ENCODE results near the gene ACTA2.

ACTA2 gene

DNA sequence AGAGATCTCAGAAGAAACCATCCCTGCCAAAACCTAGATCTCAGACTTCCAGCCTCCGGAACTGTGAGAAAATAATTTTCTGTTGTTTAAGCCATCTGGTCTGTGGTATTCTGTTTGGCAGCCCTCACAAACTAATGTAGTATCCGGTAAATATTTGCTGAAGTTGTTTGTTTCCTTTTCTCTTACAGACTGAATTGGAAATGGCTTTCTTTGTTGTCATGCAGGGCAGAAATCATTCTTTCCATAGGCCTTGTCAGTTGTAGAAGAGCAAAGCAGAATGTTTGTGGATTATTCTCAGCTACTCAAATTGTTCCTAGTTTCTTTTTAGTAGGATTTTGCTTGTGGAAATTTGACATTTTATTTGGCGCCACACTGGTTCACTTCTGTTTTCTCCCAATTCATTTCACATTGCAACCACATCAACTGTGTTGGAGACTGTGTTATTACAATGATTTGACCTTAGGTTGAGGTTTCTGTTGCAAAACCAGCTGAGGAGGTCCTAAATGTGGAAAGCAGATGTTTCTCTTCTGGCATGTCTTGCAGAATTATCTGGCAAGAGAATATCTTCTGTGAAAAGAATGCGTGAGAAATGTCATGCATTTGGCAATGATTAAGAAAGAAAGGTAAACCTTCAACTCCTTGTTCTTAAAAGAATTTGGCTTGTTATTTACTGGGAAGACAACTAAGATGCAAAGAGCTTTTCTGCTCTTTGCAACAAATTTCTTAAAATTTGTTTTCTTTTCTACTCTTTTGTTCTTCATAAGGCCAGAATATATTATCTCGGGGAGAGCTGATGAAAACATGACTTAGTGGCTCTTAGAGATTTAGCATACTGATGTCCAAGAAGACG is 25.8 kb downstream of the ACTA2 start:
- no peak overlapping the region for H3K27ac ChIP-seq (ENCODE audit: low read length)
- no peak overlapping the region for H3K9ac ChIP-seq (ENCODE audit: low read length)
- H3K79me2 ChIP-seq (ENCODE audit: low read length) = no peaks in the 10 kb centered on the region
- no peaks in the 10 kb centered on the region for H3K4me1 ChIP-seq (ENCODE audit: low read length)
- no peak overlapping the region for H3K4me2 ChIP-seq (ENCODE audit: low read depth, low read length)
- H3K4me3 ChIP-seq (ENCODE audit: low read length) = no peak overlapping the region
- H3K27me3 ChIP-seq (replicated peaks; ENCODE audit: insufficient read depth, low read length) = no peaks in the 10 kb centered on the region
- H4K20me1 ChIP-seq (ENCODE audit: insufficient read depth, low read length) = no peaks in the 10 kb centered on the region
- H3K36me3 ChIP-seq (replicated peaks; ENCODE audit: insufficient read depth, low read length) = no peaks in the 10 kb centered on the region
- no peaks in the 10 kb centered on the region for H3K9me3 ChIP-seq (replicated peaks; ENCODE audit: insufficient read depth, low read length)
- TF ChIP-seq, protein P1, sequence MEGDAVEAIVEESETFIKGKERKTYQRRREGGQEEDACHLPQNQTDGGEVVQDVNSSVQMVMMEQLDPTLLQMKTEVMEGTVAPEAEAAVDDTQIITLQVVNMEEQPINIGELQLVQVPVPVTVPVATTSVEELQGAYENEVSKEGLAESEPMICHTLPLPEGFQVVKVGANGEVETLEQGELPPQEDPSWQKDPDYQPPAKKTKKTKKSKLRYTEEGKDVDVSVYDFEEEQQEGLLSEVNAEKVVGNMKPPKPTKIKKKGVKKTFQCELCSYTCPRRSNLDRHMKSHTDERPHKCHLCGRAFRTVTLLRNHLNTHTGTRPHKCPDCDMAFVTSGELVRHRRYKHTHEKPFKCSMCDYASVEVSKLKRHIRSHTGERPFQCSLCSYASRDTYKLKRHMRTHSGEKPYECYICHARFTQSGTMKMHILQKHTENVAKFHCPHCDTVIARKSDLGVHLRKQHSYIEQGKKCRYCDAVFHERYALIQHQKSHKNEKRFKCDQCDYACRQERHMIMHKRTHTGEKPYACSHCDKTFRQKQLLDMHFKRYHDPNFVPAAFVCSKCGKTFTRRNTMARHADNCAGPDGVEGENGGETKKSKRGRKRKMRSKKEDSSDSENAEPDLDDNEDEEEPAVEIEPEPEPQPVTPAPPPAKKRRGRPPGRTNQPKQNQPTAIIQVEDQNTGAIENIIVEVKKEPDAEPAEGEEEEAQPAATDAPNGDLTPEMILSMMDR (IDR thresholded peaks at IDR 0.05; ENCODE audit: low read length) = no peak
- no peaks in the 10 kb centered on the region for H3F3A ChIP-seq (ENCODE audit: insufficient read depth, low read length)
- H3K9me2 ChIP-seq (replicated peaks; ENCODE audit: insufficient read depth, low read length) = no peaks in the 10 kb centered on the region
- no peak for DNase-seq
- no peak overlapping the region for H2AFZ ChIP-seq (ENCODE audit: low read length)

DNA sequence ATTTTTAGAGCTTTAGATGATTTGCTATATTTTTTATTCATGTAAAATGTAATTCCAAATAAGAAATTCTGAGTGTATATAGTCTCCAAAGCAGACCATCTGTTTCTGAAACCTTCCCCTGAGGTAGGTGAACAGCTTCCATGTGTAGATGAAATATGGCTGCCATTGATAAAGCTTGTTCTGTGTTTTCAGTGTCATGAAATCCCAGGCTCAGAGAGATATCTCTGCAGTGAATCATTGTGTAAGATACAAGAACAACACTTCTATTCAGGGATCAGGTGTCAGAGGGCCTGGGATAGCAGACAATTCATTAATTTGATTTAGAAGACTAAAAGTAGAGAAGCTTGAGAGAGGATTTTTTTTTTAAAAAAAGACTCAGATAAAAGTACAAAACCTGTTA is 29.1 kb downstream of the ACTA2 start:
- no peak overlapping the region for H3K9ac ChIP-seq (ENCODE audit: low read length)
- no peak overlapping the region for H3K4me2 ChIP-seq (ENCODE audit: low read depth, low read length)
- no peaks in the 10 kb centered on the region for H3K9me3 ChIP-seq (replicated peaks; ENCODE audit: insufficient read depth, low read length)
- no peak for DNase-seq
- H3F3A ChIP-seq (ENCODE audit: insufficient read depth, low read length) = no peaks in the 10 kb centered on the region
- H3K4me1 ChIP-seq (ENCODE audit: low read length) = no peaks in the 10 kb centered on the region
- H4K20me1 ChIP-seq (ENCODE audit: insufficient read depth, low read length) = no peaks in the 10 kb centered on the region
- H3K27ac ChIP-seq (ENCODE audit: low read length) = no peak overlapping the region
- H3K4me3 ChIP-seq (ENCODE audit: low read length) = no peak overlapping the region
- no peak overlapping the region for H2AFZ ChIP-seq (ENCODE audit: low read length)
- no peaks in the 10 kb centered on the region for H3K27me3 ChIP-seq (replicated peaks; ENCODE audit: insufficient read depth, low read length)
- no peaks in the 10 kb centered on the region for H3K79me2 ChIP-seq (ENCODE audit: low read length)
- H3K9me2 ChIP-seq (replicated peaks; ENCODE audit: insufficient read depth, low read length) = no peaks in the 10 kb centered on the region
- no peaks in the 10 kb centered on the region for H3K36me3 ChIP-seq (replicated peaks; ENCODE audit: insufficient read depth, low read length)
- TF ChIP-seq, protein P1 (IDR thresholded peaks at IDR 0.05; ENCODE audit: low read length) = no peak
- TF ChIP-seq EZH2phosphoT487 (IDR thresholded peaks at IDR 0.05; ENCODE audit: low read length) (no peak), EZH2 (optimal IDR thresholded peaks at IDR 0.05; ENCODE audit: low read depth, low read length) (no peak)

DNA sequence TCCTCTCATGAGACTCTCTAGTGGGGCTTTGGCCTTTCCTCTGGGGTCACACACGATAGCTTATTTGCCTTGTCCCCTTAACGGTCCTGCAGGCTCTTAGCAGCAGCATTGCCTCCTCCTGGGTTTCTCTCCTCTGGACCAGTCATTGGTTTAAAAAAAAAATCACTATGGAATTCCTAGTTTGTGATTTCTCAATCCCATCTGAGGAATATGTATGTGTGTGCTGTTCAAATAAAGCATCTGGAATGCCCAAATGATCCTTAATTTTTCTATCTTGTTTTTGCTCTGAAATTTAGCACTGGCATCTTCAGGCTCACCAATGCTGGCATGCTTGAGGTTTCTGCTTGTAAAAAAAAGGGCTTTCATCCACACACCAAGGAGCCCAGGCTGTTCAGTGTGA is 30.5 kb downstream of the ACTA2 start:
- Histone ChIP-seq H3K9me3 (replicated peaks; ENCODE audit: insufficient read depth, low read length) (no peaks in the 10 kb centered on the region), H3K27me3 (replicated peaks; ENCODE audit: insufficient read depth, low read length) (no peaks in the 10 kb centered on the region), H3F3A (ENCODE audit: insufficient read depth, low read length) (no peaks in the 10 kb centered on the region), H4K20me1 (ENCODE audit: insufficient read depth, low read length) (no peaks in the 10 kb centered on the region), H3K4me2 (ENCODE audit: low read depth, low read length) (no peak overlapping the region), H3K4me1 (ENCODE audit: low read length) (no peaks in the 10 kb centered on the region), H3K9ac (ENCODE audit: low read length) (no peak overlapping the region), H3K36me3 (replicated peaks; ENCODE audit: insufficient read depth, low read length) (no peaks in the 10 kb centered on the region), H3K79me2 (ENCODE audit: low read length) (no peaks in the 10 kb centered on the region), H3K4me3 (ENCODE audit: low read length) (no peak overlapping the region), H3K27ac (ENCODE audit: low read length) (no peak overlapping the region), H3K9me2 (replicated peaks; ENCODE audit: insufficient read depth, low read length) (no peaks in the 10 kb centered on the region), H2AFZ (ENCODE audit: low read length) (no peak overlapping the region)
- no peak for DNase-seq
- TF ChIP-seq EZH2phosphoT487 (IDR thresholded peaks at IDR 0.05; ENCODE audit: low read length) (no peak), EZH2 (optimal IDR thresholded peaks at IDR 0.05; ENCODE audit: low read depth, low read length) (no peak)
- TF ChIP-seq, protein P1 (IDR thresholded peaks at IDR 0.05; ENCODE audit: low read length) = no peak

Measured in MM.1S (cell line).